SK-N-SH (cell line): ENCODE measurements around the gene PRSS38.

Source experiments
- EP300 ChIP-seq, 2 experiments: IDR thresholded peaks; 2 replicates each; pipeline versions ENCODE4 v1.4.0 to v1.6.1; 2012; ENCODE audit warnings: borderline replicate concordance in 1 of 2, low read depth in 1 of 2, low read length in 1 of 2
- NRF1 ChIP-seq: IDR thresholded peaks from 2 replicates; pipeline ENCODE4 v1.6.1; 2012; ENCODE audit warnings: low read depth, mild to moderate bottlenecking, low read length
- RAD21 ChIP-seq: IDR thresholded peaks from 2 replicates; pipeline ENCODE4 v1.6.1; 2012; ENCODE audit warnings: mild to moderate bottlenecking, low read length
- RCOR1 ChIP-seq: fragments of 150-350 bp; IDR thresholded peaks from 2 replicates; pipeline ENCODE4 v1.6.1; 2017; ENCODE audit warnings: antibody characterized with exemption, low read length
- RFX5 ChIP-seq: IDR thresholded peaks from 2 replicates; pipeline ENCODE4 v1.6.1; 2012; ENCODE audit warnings: mild to moderate bottlenecking, improper control_type of control experiment, low read length
- RXRA ChIP-seq: IDR thresholded peaks from 2 replicates; pipeline ENCODE4 v1.4.0; 2012; ENCODE audit warnings: low read depth, mild to moderate bottlenecking, borderline replicate concordance
- SMC3 ChIP-seq: IDR thresholded peaks from 2 replicates; pipeline ENCODE4 v1.6.1; 2012; ENCODE audit warnings: low read depth, low read length, improper control_type of control experiment
- TAF1 ChIP-seq: IDR thresholded peaks from 2 replicates; pipeline ENCODE4 v1.6.1; 2012; ENCODE audit warnings: low read depth, mild to moderate bottlenecking, low read length, moderate library complexity, borderline replicate concordance
- TEAD4 ChIP-seq: IDR thresholded peaks from 2 replicates; pipeline ENCODE4 v1.4.0; 2012; ENCODE audit warnings: mild to moderate bottlenecking, borderline replicate concordance; ENCODE audit not compliant: insufficient read depth
- YY1 ChIP-seq: IDR thresholded peaks from 2 replicates; pipeline ENCODE4 v1.4.0; 2012; ENCODE audit warnings: low read depth, mild to moderate bottlenecking
- TF ChIP-seq, protein P1 (sequence below): fragments of 200-600 bp; sonication (generic); IDR thresholded peaks from 2 replicates; pipeline ENCODE4 v1.6.1; 2017; ENCODE audit warnings: antibody characterized with exemption, mild to moderate bottlenecking, moderate library complexity
- TF ChIP-seq, protein P2 (sequence below): IDR thresholded peaks from 2 replicates; pipeline ENCODE4; 2012

DNA sequence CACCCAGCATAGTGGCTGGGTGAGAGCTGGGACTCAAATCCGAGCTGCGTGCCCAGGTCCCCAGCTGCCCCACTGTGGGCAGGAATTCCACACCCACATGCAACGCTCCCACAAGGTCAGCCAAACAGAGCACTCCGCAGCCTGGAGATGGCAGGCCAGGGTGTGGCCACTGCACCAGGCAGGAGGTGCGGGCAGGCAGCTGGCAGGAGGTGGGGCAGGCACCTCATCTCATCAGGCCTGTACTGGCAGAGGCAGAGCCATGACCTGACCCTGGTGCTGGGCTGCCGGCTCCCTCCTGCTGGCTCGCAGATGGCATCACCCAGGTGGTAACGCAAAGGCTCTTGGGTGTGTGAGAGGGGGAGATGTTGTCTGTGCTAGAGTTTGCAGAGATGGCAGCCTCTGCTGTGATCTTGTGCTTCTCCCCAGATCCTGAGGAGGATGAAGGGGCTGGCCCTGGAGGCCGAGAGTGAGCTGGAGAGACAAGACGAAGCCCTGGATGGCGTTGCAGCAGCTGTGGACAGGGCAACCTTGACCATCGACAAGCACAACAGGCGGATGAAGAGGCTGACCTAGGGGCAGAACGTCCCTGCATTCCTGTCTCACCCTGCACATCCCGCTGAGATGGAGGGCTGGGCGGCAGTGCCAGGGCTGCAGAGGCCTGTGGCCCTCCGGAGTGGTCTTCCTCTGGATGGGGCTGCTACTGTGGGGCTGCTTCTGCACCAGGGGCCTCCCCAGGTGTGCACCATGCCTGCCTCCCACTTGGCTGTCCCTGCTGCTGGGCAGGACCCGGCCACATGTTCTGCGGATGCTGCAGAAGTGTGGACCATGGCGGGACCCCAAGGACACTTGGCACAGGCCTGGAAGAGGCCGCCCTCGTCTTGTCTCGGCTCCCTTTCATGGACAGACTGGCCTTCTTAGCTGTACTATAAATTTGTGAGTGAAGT, 35.1 kb upstream of the PRSS38 start:
- TF ChIP-seq, protein P1, sequence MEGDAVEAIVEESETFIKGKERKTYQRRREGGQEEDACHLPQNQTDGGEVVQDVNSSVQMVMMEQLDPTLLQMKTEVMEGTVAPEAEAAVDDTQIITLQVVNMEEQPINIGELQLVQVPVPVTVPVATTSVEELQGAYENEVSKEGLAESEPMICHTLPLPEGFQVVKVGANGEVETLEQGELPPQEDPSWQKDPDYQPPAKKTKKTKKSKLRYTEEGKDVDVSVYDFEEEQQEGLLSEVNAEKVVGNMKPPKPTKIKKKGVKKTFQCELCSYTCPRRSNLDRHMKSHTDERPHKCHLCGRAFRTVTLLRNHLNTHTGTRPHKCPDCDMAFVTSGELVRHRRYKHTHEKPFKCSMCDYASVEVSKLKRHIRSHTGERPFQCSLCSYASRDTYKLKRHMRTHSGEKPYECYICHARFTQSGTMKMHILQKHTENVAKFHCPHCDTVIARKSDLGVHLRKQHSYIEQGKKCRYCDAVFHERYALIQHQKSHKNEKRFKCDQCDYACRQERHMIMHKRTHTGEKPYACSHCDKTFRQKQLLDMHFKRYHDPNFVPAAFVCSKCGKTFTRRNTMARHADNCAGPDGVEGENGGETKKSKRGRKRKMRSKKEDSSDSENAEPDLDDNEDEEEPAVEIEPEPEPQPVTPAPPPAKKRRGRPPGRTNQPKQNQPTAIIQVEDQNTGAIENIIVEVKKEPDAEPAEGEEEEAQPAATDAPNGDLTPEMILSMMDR: no peak
- no peak for TF ChIP-seq NRF1
- no peak for TF ChIP-seq RFX5
- TF ChIP-seq YY1: no peak
- TF ChIP-seq TAF1: no peak
- TF ChIP-seq, protein P2, sequence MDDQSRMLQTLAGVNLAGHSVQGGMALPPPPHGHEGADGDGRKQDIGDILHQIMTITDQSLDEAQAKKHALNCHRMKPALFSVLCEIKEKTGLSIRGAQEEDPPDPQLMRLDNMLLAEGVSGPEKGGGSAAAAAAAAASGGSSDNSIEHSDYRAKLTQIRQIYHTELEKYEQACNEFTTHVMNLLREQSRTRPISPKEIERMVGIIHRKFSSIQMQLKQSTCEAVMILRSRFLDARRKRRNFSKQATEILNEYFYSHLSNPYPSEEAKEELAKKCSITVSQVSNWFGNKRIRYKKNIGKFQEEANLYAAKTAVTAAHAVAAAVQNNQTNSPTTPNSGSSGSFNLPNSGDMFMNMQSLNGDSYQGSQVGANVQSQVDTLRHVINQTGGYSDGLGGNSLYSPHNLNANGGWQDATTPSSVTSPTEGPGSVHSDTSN: no peak
- no peak for TF ChIP-seq EP300 (IDR thresholded peaks at IDR 0.05; ENCODE audit: borderline replicate concordance in 1 of 2, low read depth in 1 of 2, low read length in 1 of 2)
- TF ChIP-seq RXRA: no peak
- no peak for TF ChIP-seq SMC3
- TF ChIP-seq RCOR1: no peak
- no peak for TF ChIP-seq RAD21
- TF ChIP-seq TEAD4: no peak
